HCT116 (cell line): ENCODE measurements around the gene MIDN. TPM values are rescaled to one million over a fixed set of nuclear protein-coding genes. Genes with fewer than 3 reads are reported as not detected.

ENCODE experiments used
- ATAC-seq: fragments of 200-7000 bp; cut with Tn5 transposase; 2 replicates; pipeline ENCODE4 v1.9.1; 2020; ENCODE audit warnings: mild to moderate bottlenecking, moderate library complexity
- BruUV-seq: library from RNA; stranded (reverse); fragments of 400-500 nt; replicated peaks from 2 replicates; lab custom pipeline; 2021; lab: Mats Ljungman, UMichigan
- CTCF ChIA-PET: fragments of 300-600 bp; sonication (Branson Sonifier 250); formaldehyde crosslinking; loops from one replicate; lab custom pipeline; 2021; ENCODE audit warnings: antibody characterized with exemption; lab: Charles Lee
- POLR2A ChIA-PET: fragments of 300-600, 350-600 bp; sonication (Branson Sonifier 250); formaldehyde crosslinking; loops from one replicate; lab custom pipeline; 2021; ENCODE audit warnings: antibody characterized with exemption; lab: Charles Lee
- RAD21 ChIA-PET, 2 experiments: fragments of 300-600 bp; sonication (Branson Sonifier 250); formaldehyde crosslinking; loops; one replicate each; lab custom pipeline; 2023; ENCODE audit warnings: low total read pairs in 2 of 2; ENCODE audit not compliant: uncharacterized antibody in 2 of 2, unreplicated experiment in 2 of 2, low non-redundant PET in 1 of 2; lab: Charles Lee
- DNase-seq: peaks from one replicate; pipeline ENCODE4 v3.0.0-alpha.2; 2010; ENCODE audit warnings: low read depth, low spot score
- H2AFZ ChIP-seq: fragments of 200-600 bp; shearing (Covaris generic), sonication (generic); 2 replicates; pipeline ENCODE4 v1.6.1; 2017; ENCODE audit warnings: low read depth, mixed run types, mixed read lengths, antibody characterized with exemption, low read length; ENCODE audit not compliant: poor library complexity, severe bottlenecking
- H3K27ac ChIP-seq: 2 replicates; pipeline ENCODE4 v1.5.1; 2012; ENCODE audit warnings: low read depth, low read length
- H3K27me3 ChIP-seq: fragments of 200-600 bp; sonication (generic); 2 replicates; pipeline ENCODE4 v1.6.1; 2016; ENCODE audit warnings: mixed run types, low read length, mixed read lengths; ENCODE audit not compliant: insufficient read depth
- H3K36me3 ChIP-seq, 2 experiments: fragments of 200-500 bp in 1 of 2; fragments of 200-600 bp in 1 of 2; sonication (Bioruptor generic) in 1 of 2; sonication (generic) in 1 of 2; 2 replicates each; pipeline versions ENCODE4 v1.5.1 to v1.6.1; 2014 to 2016; ENCODE audit warnings: low read length in 2 of 2, inconsistent platforms in 1 of 2, mixed read lengths in 1 of 2, mixed run types in 1 of 2; ENCODE audit not compliant: insufficient read depth in 2 of 2, control insufficient read depth in 1 of 2
- H3K4me1 ChIP-seq, 2 experiments: fragments of 200-600 bp in 1 of 2; sonication (generic) in 1 of 2; 2 replicates each; pipeline versions ENCODE4 v1.5.1 to v1.6.1; 2012 to 2017; ENCODE audit warnings: low read length in 2 of 2, inconsistent platforms in 1 of 2, mild to moderate bottlenecking in 1 of 2, mixed read lengths in 1 of 2, mixed run types in 1 of 2, moderate library complexity in 1 of 2; ENCODE audit not compliant: insufficient read depth in 2 of 2, control insufficient read depth in 1 of 2
- H3K4me2 ChIP-seq: fragments of 200-600 bp; sonication (generic); 2 replicates; pipeline ENCODE4 v1.6.1; 2017; ENCODE audit warnings: mixed run types, low read length, mixed read lengths
- H3K4me3 ChIP-seq, 2 experiments: fragments of 200-600 bp in 1 of 2; sonication (generic) in 1 of 2; replicated peaks in 1 of 2; 2 replicates each; pipeline ENCODE4 v1.5.1; 2011 to 2016; ENCODE audit warnings: low read length in 2 of 2, control low read depth in 1 of 2, low read depth in 1 of 2, mild to moderate bottlenecking in 1 of 2, mixed read lengths in 1 of 2, mixed run types in 1 of 2
- H3K79me2 ChIP-seq: fragments of 200-600 bp; sonication (generic); 2 replicates; pipeline ENCODE4 v1.6.1; 2017; ENCODE audit warnings: mild to moderate bottlenecking, mixed run types, low read length, moderate library complexity, mixed read lengths; ENCODE audit not compliant: insufficient read depth
- H3K9ac ChIP-seq: fragments of 200-600 bp; sonication (generic); 2 replicates; pipeline ENCODE4 v1.6.1; 2016; ENCODE audit warnings: low read length, mixed read lengths
- H3K9me2 ChIP-seq: fragments of 200-600 bp; sonication (generic), shearing (Covaris generic); 2 replicates; pipeline ENCODE4 v1.6.1; 2017; ENCODE audit warnings: mixed run types, mild to moderate bottlenecking, moderate library complexity; ENCODE audit not compliant: insufficient read depth
- H3K9me3 ChIP-seq, 2 experiments: fragments of 200-500 bp in 1 of 2; fragments of 200-600 bp in 1 of 2; sonication (Bioruptor generic) in 1 of 2; sonication (generic) in 1 of 2; 2 replicates each; pipeline ENCODE4 v1.6.1; 2014 to 2017; ENCODE audit warnings: low read length in 2 of 2, mixed read lengths in 2 of 2, inconsistent platforms in 1 of 2, low read depth in 1 of 2, mild to moderate bottlenecking in 1 of 2, mixed run types in 1 of 2, moderate library complexity in 1 of 2; ENCODE audit not compliant: control insufficient read depth in 1 of 2, insufficient read depth in 1 of 2
- H4K20me1 ChIP-seq: fragments of 200-600 bp; sonication (generic), shearing (Covaris generic); 2 replicates; pipeline ENCODE4 v1.6.1; 2017; ENCODE audit warnings: mixed run types, mild to moderate bottlenecking, moderate library complexity; ENCODE audit not compliant: insufficient read depth
- CBX3 ChIP-seq: IDR thresholded peaks from 2 replicates; pipeline ENCODE4 v1.6.1; 2012; ENCODE audit warnings: low read depth
- ELF1 ChIP-seq: IDR thresholded peaks from 2 replicates; pipeline ENCODE4 v1.6.1; 2012; ENCODE audit warnings: low read depth, borderline replicate concordance
- EZH2 ChIP-seq: fragments of 200-600 bp; sonication (generic); IDR thresholded peaks from 2 replicates; pipeline ENCODE4 v1.6.1; 2017; ENCODE audit warnings: antibody characterized with exemption, mixed run types
- FOSL1 ChIP-seq: IDR thresholded peaks from 2 replicates; pipeline ENCODE4 v1.6.1; 2012; ENCODE audit warnings: low read depth
- JUND ChIP-seq: IDR thresholded peaks from 2 replicates; pipeline ENCODE4 v1.6.1; 2012
- POLR2A ChIP-seq: IDR thresholded peaks from 2 replicates; pipeline ENCODE4 v1.7.0; 2011; ENCODE audit warnings: borderline replicate concordance; ENCODE audit not compliant: insufficient read depth, insufficient read length; ENCODE audit errors: extremely low read depth
- POLR2AphosphoS5 ChIP-seq: IDR thresholded peaks from 2 replicates; pipeline ENCODE4 v1.6.1; 2011; ENCODE audit warnings: mild to moderate bottlenecking, low read depth, low read length, moderate library complexity
- RAD21 ChIP-seq: IDR thresholded peaks from 2 replicates; pipeline ENCODE4 v1.6.1; 2012; ENCODE audit warnings: low read depth, mild to moderate bottlenecking
- REST ChIP-seq: IDR thresholded peaks from 2 replicates; pipeline ENCODE4 v1.6.1; 2012; ENCODE audit warnings: low read depth
- SIN3A ChIP-seq: IDR thresholded peaks from 2 replicates; pipeline ENCODE4 v1.6.1; 2012; ENCODE audit warnings: low read depth
- SP1 ChIP-seq: IDR thresholded peaks from 2 replicates; pipeline ENCODE4 v1.6.1; 2012; ENCODE audit warnings: low read depth
- SRF ChIP-seq: IDR thresholded peaks from 2 replicates; pipeline ENCODE4 v1.6.1; 2012; ENCODE audit warnings: low read depth
- YY1 ChIP-seq: IDR thresholded peaks from 2 replicates; pipeline ENCODE4 v1.6.1; 2011; ENCODE audit warnings: low read length, low read depth, moderate library complexity, mild to moderate bottlenecking; ENCODE audit not compliant: insufficient replicate concordance; ENCODE audit errors: extremely low read depth
- ZBTB33 ChIP-seq: IDR thresholded peaks from 2 replicates; pipeline ENCODE4 v1.6.1; 2011; ENCODE audit warnings: mild to moderate bottlenecking, low read length, moderate library complexity; ENCODE audit not compliant: insufficient replicate concordance; ENCODE audit errors: extremely low read depth
- ZFX ChIP-seq: fragments of 450-650 bp; IDR thresholded peaks from 2 replicates; pipeline ENCODE4 v1.6.1; 2017
- ZNF274 ChIP-seq: fragments of 200-500 bp; sonication (Bioruptor generic); IDR thresholded peaks from 2 replicates; pipeline ENCODE4 v1.6.1; 2014; ENCODE audit warnings: mild to moderate bottlenecking, low read depth, low read length, inconsistent platforms
- intact Hi-C: fragments of 100-400 bp; cut with micrococcal nuclease; formaldehyde crosslinking; loops from 2 replicates; pipeline ENCODE4 v1.10.0; 2022
- total RNA-seq: library from RNA; stranded (reverse); gene quantifications from one replicate; pipeline ENCODE4 v1.2.1, GENCODE V29; 2021; ENCODE audit not compliant: unreplicated experiment

The MIDN gene
- total RNA-seq, 1 experiment from 2014 or later = 146 TPM

GRCh38 chr19:1278713-1279660 is 30.6 kb downstream of the MIDN start (continued):
- TF ChIP-seq EZH2 (no peak), SIN3A (no peak), ZFX (no peak)

GRCh38 chr19:1279782-1280341 is 31.5 kb downstream of the MIDN start:
- Histone ChIP-seq H3K79me2 (peaks cover 18% of the 10 kb centered on the region), H3K27me3 (no peaks in the 10 kb centered on the region), H3K9me2 (no peaks in the 10 kb centered on the region), H4K20me1 (no peaks in the 10 kb centered on the region), H3K9ac (no peak overlapping the region), H3K4me2 (no peak overlapping the region), H3K36me3 (peaks cover 0 to 7% of the 10 kb centered on the region in 2 experiments; a peak in 1 of 4 replicates), H3K4me3 (no peak overlapping the region), H3K27ac (peak overlapping the region; percentile 32; the same call in 1 of the 2 replicates), H2AFZ (no peak overlapping the region), H3K4me1 (peaks cover 7 to 33% of the 10 kb centered on the region in 2 experiments; a peak in 3 of 4 replicates), H3K9me3 (no peaks in the 10 kb centered on the region)
- ATAC-seq (peak; percentile 42), DNase-seq (peak; percentile 64)
- intact Hi-C loops = loop anchor here (1.0 to 10.0 kb wide), 2 partner anchors 92 to 125 kb away; partner anchors contain the start of genes DAZAP1 and GAMT
- CTCF ChIA-PET = interaction anchor here (0.9 to 1.4 kb wide), 6 partner anchors 13 to 266 kb away, joined by 3 to 7 read pairs (median 4); no protein-coding TSS in a partner anchor
- POLR2A ChIA-PET = interaction anchor here (1.0 kb wide), 1 partner anchor 11 kb away, joined by 11 read pairs; the partner anchor contains the start of gene CIRBP
- no TSS peak for BruUV-seq
- RAD21 ChIA-PET = interaction anchor here (0.5 to 1.0 kb wide), 5 partner anchors 33 to 252 kb away, joined by 3 to 4 read pairs (median 3); no protein-coding TSS in a partner anchor
- TF ChIP-seq FOSL1 = no peak
- TF ChIP-seq POLR2AphosphoS5 = 0 out of 2 replicates have a peak, but pooled peaks have one; percentile 26
- no peak for TF ChIP-seq ZBTB33
- no peak for TF ChIP-seq ELF1
- peak; percentile 91 for TF ChIP-seq RAD21
- TF ChIP-seq SP1 = no peak
- TF ChIP-seq REST = no peak
- TF ChIP-seq POLR2A = no peak
- TF ChIP-seq YY1 = no peak
- TF ChIP-seq ZFX = no peak
- TF ChIP-seq JUND = no peak
- no peak for TF ChIP-seq ZNF274
- TF ChIP-seq SRF = no peak
- TF ChIP-seq CBX3 = no peak
